Naive thymus-derived CD4-positive, alpha-beta T cell (primary cell): ENCODE results near the gene WDR33. TPM values are rescaled to one million over a fixed set of nuclear protein-coding genes. Genes with fewer than 3 reads are reported as not detected.

Experiments used
- ATAC-seq: fragments of 150-1000 bp; cut with Tn5 transposase; 2 replicates; pipeline ENCODE4 v1.10.0; 2021; ENCODE audit warnings: mild to moderate bottlenecking, moderate library complexity
- CTCF ChIA-PET: fragments of 350-600 bp; sonication (Branson Sonifier 250); formaldehyde crosslinking; loops from one replicate; lab custom pipeline; 2021; ENCODE audit warnings: antibody characterized with exemption; lab: Charles Lee
- POLR2A ChIA-PET: fragments of 350-600 bp; sonication (Branson Sonifier 250); formaldehyde crosslinking; loops from one replicate; lab custom pipeline; 2021; ENCODE audit warnings: antibody characterized with exemption, inconsistent platforms; lab: Charles Lee
- DNase-seq, 9 donors: peaks; one replicate each; pipeline versions ENCODE4 v3.0.0 to v3.0.0-alpha.2; 2020 to 2022; ENCODE audit warnings: mixed read lengths in 1 of 9
- H3K27ac ChIP-seq: one replicate; pipeline ENCODE4 v1.7.0; 2013; ENCODE audit warnings: mild to moderate bottlenecking, low read depth, low read length, moderate library complexity
- H3K27me3 ChIP-seq, 2 donors: one replicate each; pipeline ENCODE4 v1.7.0; 2013; ENCODE audit warnings: low read length in 2 of 2, mild to moderate bottlenecking in 2 of 2, moderate library complexity in 2 of 2; ENCODE audit not compliant: control insufficient read depth in 2 of 2, insufficient read depth in 2 of 2
- H3K36me3 ChIP-seq, 3 experiments: 1 replicate in 2 of 3; 2 replicates in 1 of 3; pipeline ENCODE4 v1.7.0; 2013; ENCODE audit warnings: low read length in 3 of 3, mild to moderate bottlenecking in 3 of 3, moderate library complexity in 1 of 3; ENCODE audit not compliant: insufficient read depth in 3 of 3, control insufficient read depth in 2 of 3
- H3K4me1 ChIP-seq, 2 donors: one replicate each; pipeline ENCODE4 v1.7.0; 2013; ENCODE audit warnings: low read length in 2 of 2, mild to moderate bottlenecking in 2 of 2, moderate library complexity in 1 of 2; ENCODE audit not compliant: control insufficient read depth in 2 of 2, insufficient read depth in 2 of 2
- H3K4me3 ChIP-seq: 2 replicates; pipeline ENCODE4 v1.7.0; 2013; ENCODE audit warnings: mild to moderate bottlenecking, low read length
- H3K9me3 ChIP-seq, 3 experiments: 1 replicate in 2 of 3; 2 replicates in 1 of 3; pipeline ENCODE4 v1.7.0; 2013; ENCODE audit warnings: low read length in 3 of 3; ENCODE audit not compliant: control insufficient read depth in 2 of 3
- H3K27ac Mint-ChIP-seq, 9 donors: one replicate each; pipeline ENCODE4 v1.8.0; 2020 to 2022; ENCODE audit warnings: mixed read lengths in 9 of 9, mild to moderate bottlenecking in 8 of 9, moderate library complexity in 5 of 9, inconsistent platforms in 2 of 9
- H3K27me3 Mint-ChIP-seq, 5 donors: one replicate each; pipeline ENCODE4 v1.8.0; 2021 to 2022; ENCODE audit warnings: mixed read lengths in 5 of 5, mild to moderate bottlenecking in 1 of 5
- H3K36me3 Mint-ChIP-seq, 5 donors: one replicate each; pipeline ENCODE4 v1.8.0; 2020 to 2022; ENCODE audit warnings: mixed read lengths in 5 of 5, mild to moderate bottlenecking in 3 of 5, inconsistent platforms in 1 of 5
- H3K4me1 Mint-ChIP-seq, 7 donors: one replicate each; pipeline ENCODE4 v1.8.0; 2020 to 2022; ENCODE audit warnings: mixed read lengths in 7 of 7, mild to moderate bottlenecking in 3 of 7, inconsistent platforms in 1 of 7
- H3K4me3 Mint-ChIP-seq, 10 donors: one replicate each; pipeline ENCODE4 v1.8.0; 2020 to 2022; ENCODE audit warnings: mild to moderate bottlenecking in 10 of 10, mixed read lengths in 10 of 10, moderate library complexity in 6 of 10, inconsistent platforms in 2 of 10
- H3K9me3 Mint-ChIP-seq, 11 donors: one replicate each; pipeline ENCODE4 v1.8.0; 2020 to 2022; ENCODE audit warnings: mixed read lengths in 11 of 11, mild to moderate bottlenecking in 4 of 11, inconsistent platforms in 1 of 11, moderate library complexity in 1 of 11
- intact Hi-C, 2 donors: fragments of 100-400 bp; cut with micrococcal nuclease; formaldehyde crosslinking; loops; one replicate each; pipeline ENCODE4 v1.15.1; 2023
- polyA plus RNA-seq, 2 donors: library from polyadenylated mRNA; unstranded; fragments of 300-500 nt; fragmentation: Illumina TruSeq; gene quantifications; one replicate each; pipeline ENCODE4 v1.2.3, GENCODE V29; 2021
- total RNA-seq, 6 experiments: library from RNA in 5 of 6; stranded (reverse) in 5 of 6; gene quantifications; 1 replicate in 5 of 6; 2 replicates in 1 of 6; pipeline ENCODE4 v1.2.3 and lab custom pipeline; 2021 to 2026

The WDR33 gene
- total and polyA plus RNA-seq, 7 experiments from 2014 or later, result 36.7 to 98.7 (median 67.1) TPM

- CTCF ChIA-PET, result no interaction called here
- Mint-ChIP-seq H3K36me3 (no peaks in the 10 kb centered on the region), H3K9me3 (peaks cover 0 to 2% (median 0%) of the 10 kb centered on the region in 11 donors), H3K4me3 (no peak overlapping the region), H3K27me3 (peaks cover 49 to 70% (median 51%) of the 10 kb centered on the region in 5 donors), H3K4me1 (peaks cover 4 to 7% (median 5%) of the 10 kb centered on the region in 7 donors), H3K27ac (no peak overlapping the region)
- Histone ChIP-seq H3K27ac (no peak overlapping the region), H3K36me3 (no peaks in the 10 kb centered on the region), H3K9me3 (no peaks in the 10 kb centered on the region), H3K4me1 (no peaks in the 10 kb centered on the region), H3K4me3 (no peak overlapping the region), H3K27me3 (peaks cover 4 to 6% of the 10 kb centered on the region in 2 donors)
- POLR2A ChIA-PET, result no interaction called here
- ATAC-seq, result no peak
- no peak for DNase-seq
- intact Hi-C loops, result no loop called here
Observed at GRCh38 chr2:127670055-127670956, 140.7 kb downstream of the WDR33 start.

- H3K36me3 Mint-ChIP-seq, result no peaks in the 10 kb centered on the region
- intact Hi-C loops, result no loop called here
- Histone ChIP-seq H3K4me1 (no peaks in the 10 kb centered on the region), H3K27ac (no peak overlapping the region), H3K4me3 (no peak overlapping the region), H3K27me3 (peaks cover 1 to 4% of the 10 kb centered on the region in 2 donors), H3K9me3 (no peaks in the 10 kb centered on the region), H3K36me3 (no peaks in the 10 kb centered on the region)
- H3K27ac Mint-ChIP-seq, result no peak overlapping the region
- ChIA-PET POLR2A (interaction anchor here (0.5 kb wide), 1 partner anchor 127 kb away, joined by 6 read pairs; no protein-coding TSS in a partner anchor), CTCF (no interaction called here)
- peaks cover 0 to 2% (median 0%) of the 10 kb centered on the region in 7 donors for H3K4me1 Mint-ChIP-seq
- H3K9me3 Mint-ChIP-seq, result peaks cover 0 to 2% (median 0%) of the 10 kb centered on the region in 11 donors
- H3K27me3 Mint-ChIP-seq, result peaks cover 50 to 74% (median 52%) of the 10 kb centered on the region in 5 donors
- no peak overlapping the region for H3K4me3 Mint-ChIP-seq
- DNase-seq (no peak), ATAC-seq (no peak)
Observed at GRCh38 chr2:127669056-127669455, 141.9 kb downstream of the WDR33 start.

- no peak overlapping the region for H3K27ac ChIP-seq
- no peaks in the 10 kb centered on the region for H3K9me3 ChIP-seq
- Mint-ChIP-seq H3K4me3 (no peak overlapping the region), H3K36me3 (no peaks in the 10 kb centered on the region), H3K27me3 (peaks cover 44 to 69% (median 57%) of the 10 kb centered on the region in 5 donors), H3K9me3 (peaks cover 0 to 1% (median 0%) of the 10 kb centered on the region in 11 donors), H3K4me1 (peaks cover 0 to 2% (median 0%) of the 10 kb centered on the region in 7 donors), H3K27ac (no peak overlapping the region)
- DNase-seq (no peak), ATAC-seq (no peak)
- intact Hi-C loops, result no loop called here
- ChIA-PET CTCF (no interaction called here), POLR2A (no interaction called here)
- no peaks in the 10 kb centered on the region for H3K4me1 ChIP-seq
- peaks cover 0 to 4% of the 10 kb centered on the region in 2 donors for H3K27me3 ChIP-seq
- H3K36me3 ChIP-seq, result no peaks in the 10 kb centered on the region
- H3K4me3 ChIP-seq, result no peak overlapping the region
Observed at GRCh38 chr2:127665267-127665893, 145.6 kb downstream of the WDR33 start.

GRCh38 chr2:127664895-127665225 is 146.1 kb downstream of the WDR33 start:
- no peaks in the 10 kb centered on the region for H3K4me1 ChIP-seq
- peaks cover 0 to 4% of the 10 kb centered on the region in 2 donors for H3K27me3 ChIP-seq
- H3K4me3 Mint-ChIP-seq, result no peak overlapping the region
- no peaks in the 10 kb centered on the region for H3K9me3 ChIP-seq
- peaks cover 39 to 65% (median 56%) of the 10 kb centered on the region in 5 donors for H3K27me3 Mint-ChIP-seq
- no peak for ATAC-seq
- no peak for DNase-seq
- POLR2A ChIA-PET, result no interaction called here
- H3K36me3 ChIP-seq, result no peaks in the 10 kb centered on the region
- no peak overlapping the region for H3K27ac Mint-ChIP-seq
- peaks cover 0 to 2% (median 0%) of the 10 kb centered on the region in 7 donors for H3K4me1 Mint-ChIP-seq
- CTCF ChIA-PET, result no interaction called here
- peaks cover 0 to 1% (median 0%) of the 10 kb centered on the region in 11 donors for H3K9me3 Mint-ChIP-seq
- no peak overlapping the region for H3K4me3 ChIP-seq
- intact Hi-C loops, result no loop called here
- no peaks in the 10 kb centered on the region for H3K36me3 Mint-ChIP-seq
- no peak overlapping the region for H3K27ac ChIP-seq

- H3K27me3 Mint-ChIP-seq, result peaks cover 37 to 61% (median 53%) of the 10 kb centered on the region in 5 donors
- no peak overlapping the region for H3K4me3 ChIP-seq
- ATAC-seq, result no peak
Observed at GRCh38 chr2:127664065-127664894, 146.7 kb downstream of the WDR33 start.

GRCh38 chr2:127663566-127664064 is 147.4 kb downstream of the WDR33 start:
- H3K4me3 Mint-ChIP-seq, result peak overlapping the region in 1 of 10 donors; percentile 20
- H3K36me3 ChIP-seq, result no peaks in the 10 kb centered on the region
- no peaks in the 10 kb centered on the region for H3K36me3 Mint-ChIP-seq
- H3K9me3 Mint-ChIP-seq, result peaks cover 0 to 1% (median 0%) of the 10 kb centered on the region in 11 donors
- ChIA-PET POLR2A (no interaction called here), CTCF (no interaction called here)
- peaks cover 33 to 58% (median 55%) of the 10 kb centered on the region in 5 donors for H3K27me3 Mint-ChIP-seq
- no peak overlapping the region for H3K27ac Mint-ChIP-seq
- intact Hi-C loops, result no loop called here
- H3K4me3 ChIP-seq, result no peak overlapping the region
- no peaks in the 10 kb centered on the region for H3K9me3 ChIP-seq
- ATAC-seq (peak; percentile 10), DNase-seq (no peak)
- H3K4me1 Mint-ChIP-seq, result peaks cover 0 to 5% (median 0%) of the 10 kb centered on the region in 7 donors
- peaks cover 0 to 4% of the 10 kb centered on the region in 2 donors for H3K27me3 ChIP-seq
- no peak overlapping the region for H3K27ac ChIP-seq
- no peaks in the 10 kb centered on the region for H3K4me1 ChIP-seq

More at GRCh38 chr2:127664065-127664894, 146.7 kb downstream of the WDR33 start:
- Histone ChIP-seq H3K36me3 (no peaks in the 10 kb centered on the region), H3K27me3 (peaks cover 0 to 4% of the 10 kb centered on the region in 2 donors), H3K27ac (no peak overlapping the region), H3K4me1 (no peaks in the 10 kb centered on the region), H3K9me3 (no peaks in the 10 kb centered on the region)
- POLR2A ChIA-PET, result no interaction called here
- Mint-ChIP-seq H3K27ac (no peak overlapping the region), H3K4me1 (peaks cover 0 to 5% (median 0%) of the 10 kb centered on the region in 7 donors), H3K36me3 (no peaks in the 10 kb centered on the region), H3K4me3 (no peak overlapping the region), H3K9me3 (peaks cover 0 to 1% (median 0%) of the 10 kb centered on the region in 11 donors)
- intact Hi-C loops, result no loop called here
- CTCF ChIA-PET, result no interaction called here
- no peak for DNase-seq
